Endothelial cell of umbilical vein (primary cell): ENCODE measurements around the gene CARD11. TPM values are rescaled to one million over a fixed set of nuclear protein-coding genes. Genes with fewer than 3 reads are reported as not detected.

Experiments
- BruUV-seq: library from RNA; stranded (reverse); fragments of 400-500 nt; replicated peaks from 2 replicates; lab custom pipeline; 2021; lab: Mats Ljungman, UMichigan
- CTCF ChIA-PET: fragments of 300-600, 350-600 bp; sonication (Branson Sonifier 250); formaldehyde crosslinking; loops from one replicate; lab custom pipeline; 2021; ENCODE audit warnings: antibody characterized with exemption, inconsistent platforms; lab: Charles Lee
- POLR2A ChIA-PET: fragments of 300-600, 350-600 bp; sonication (Branson Sonifier 250); formaldehyde crosslinking; loops from one replicate; lab custom pipeline; 2021; ENCODE audit warnings: antibody characterized with exemption, inconsistent platforms; lab: Charles Lee
- DNase-seq: peaks from one replicate; pipeline ENCODE4 v3.0.0-alpha.2; 2011; ENCODE audit warnings: low read depth, low spot score
- FAIRE-seq: peaks from 2 replicates; lab custom pipeline; 2011; peaks lifted over from hg19 to GRCh38; lab: Jason Lieb, UNC
- H2AFZ ChIP-seq: 2 replicates; pipeline ENCODE4 v1.6.0; 2012; ENCODE audit warnings: low read depth, low read length, control low read depth, inconsistent platforms
- H3K27ac ChIP-seq: 2 replicates; pipeline ENCODE4 v1.5.1; 2011; ENCODE audit warnings: low read depth, mild to moderate bottlenecking, control low read depth, low read length, moderate library complexity; ENCODE audit not compliant: insufficient read depth
- H3K27me3 ChIP-seq, 2 experiments: 2 replicates each; pipeline versions ENCODE4 v1.6.0 to v1.6.1; 2011; ENCODE audit warnings: low read length in 2 of 2, mixed read lengths in 1 of 2; ENCODE audit not compliant: control insufficient read depth in 2 of 2, insufficient read depth in 2 of 2
- H3K36me3 ChIP-seq, 2 experiments: 2 replicates in 1 of 2; 3 replicates in 1 of 2; pipeline ENCODE4 v1.5.1; 2011; ENCODE audit warnings: low read length in 2 of 2, mild to moderate bottlenecking in 1 of 2, moderate library complexity in 1 of 2; ENCODE audit not compliant: control insufficient read depth in 2 of 2, insufficient read depth in 2 of 2; ENCODE audit errors: extremely low read depth in 1 of 2
- H3K4me1 ChIP-seq: 3 replicates; pipeline ENCODE4 v1.5.1; 2011; ENCODE audit warnings: mild to moderate bottlenecking, low read length; ENCODE audit not compliant: control insufficient read depth, insufficient read depth; ENCODE audit errors: extremely low read depth
- H3K4me2 ChIP-seq: 2 replicates; pipeline ENCODE4 v1.6.1; 2011; ENCODE audit warnings: low read length, control low read depth, mixed read lengths; ENCODE audit not compliant: insufficient read depth
- H3K4me3 ChIP-seq, 3 experiments: fragments of 200-600 bp in 1 of 3; sonication (generic), shearing (Covaris generic) in 1 of 3; replicated peaks in 1 of 3; 2 replicates each; pipeline ENCODE4 v1.5.1; 2011 to 2016; ENCODE audit warnings: control low read depth in 3 of 3, low read length in 3 of 3, mild to moderate bottlenecking in 2 of 3, inconsistent platforms in 1 of 3, low read depth in 1 of 3, moderate library complexity in 1 of 3; ENCODE audit not compliant: insufficient read depth in 1 of 3
- H3K79me2 ChIP-seq: 2 replicates; pipeline ENCODE4 v1.6.0; 2012; ENCODE audit warnings: low read length, inconsistent platforms; ENCODE audit not compliant: control insufficient read depth, insufficient read depth
- H3K9ac ChIP-seq: replicated peaks from 2 replicates; pipeline ENCODE3; 2011; ENCODE audit warnings: low read length, control low read depth; ENCODE audit not compliant: insufficient read depth; ENCODE audit errors: extremely low read depth
- H3K9me1 ChIP-seq: replicated peaks from 3 replicates; pipeline ENCODE4 v1.6.0; 2011; ENCODE audit warnings: mild to moderate bottlenecking, low read length; ENCODE audit not compliant: control insufficient read depth, insufficient read depth; ENCODE audit errors: extremely low read depth
- H3K9me3 ChIP-seq: replicated peaks from 2 replicates; pipeline ENCODE4 v1.5.1; 2012; ENCODE audit warnings: low read length, inconsistent platforms; ENCODE audit not compliant: control insufficient read depth, insufficient read depth
- H4K20me1 ChIP-seq: replicated peaks from 2 replicates; pipeline ENCODE3; 2011; ENCODE audit warnings: mild to moderate bottlenecking, low read length; ENCODE audit not compliant: control insufficient read depth, insufficient read depth; ENCODE audit errors: extremely low read depth
- CTCF ChIP-seq, 2 donors: IDR thresholded peaks; 1 replicate in 1 of 2; 2 replicates in 1 of 2; pipeline ENCODE4 v1.5.1; 2011; ENCODE audit warnings: low read length in 2 of 2, mild to moderate bottlenecking in 2 of 2, moderate library complexity in 2 of 2, control low read depth in 1 of 2, inconsistent platforms in 1 of 2, low read depth in 1 of 2; ENCODE audit not compliant: insufficient read depth in 1 of 2; ENCODE audit errors: extremely low read depth in 1 of 2
- EZH2 ChIP-seq: IDR thresholded peaks from 2 replicates; pipeline ENCODE4 v1.6.1; 2012; ENCODE audit warnings: borderline replicate concordance, low read depth, mild to moderate bottlenecking, moderate library complexity, low read length, inconsistent platforms; ENCODE audit not compliant: severe bottlenecking
- FOS ChIP-seq: IDR thresholded peaks from 2 replicates; pipeline ENCODE4 v1.6.1; 2011; ENCODE audit warnings: mild to moderate bottlenecking, low read length, moderate library complexity, borderline replicate concordance; ENCODE audit not compliant: insufficient read depth
- GATA2 ChIP-seq: IDR thresholded peaks from 2 replicates; pipeline ENCODE4 v1.7.0; 2011; ENCODE audit warnings: low read depth, mild to moderate bottlenecking, moderate library complexity, mixed read lengths, low read length; ENCODE audit not compliant: insufficient read length, insufficient read depth
- JUN ChIP-seq: IDR thresholded peaks from 2 replicates; pipeline ENCODE4 v1.6.1; 2011; ENCODE audit warnings: borderline replicate concordance, low read depth; ENCODE audit not compliant: insufficient read length, insufficient read depth
- MAX ChIP-seq: IDR thresholded peaks from 2 replicates; pipeline ENCODE4 v1.6.1; 2011; ENCODE audit not compliant: insufficient read depth, insufficient read length
- MYC ChIP-seq: IDR thresholded peaks from one replicate; pipeline ENCODE4 v1.6.1; 2011; ENCODE audit warnings: mild to moderate bottlenecking, low read depth, low read length
- POLR2A ChIP-seq: IDR thresholded peaks from 2 replicates; pipeline ENCODE4 v1.6.1; 2012; ENCODE audit warnings: low read depth, mild to moderate bottlenecking, control low read depth, low read length
- POLR2AphosphoS5 ChIP-seq: IDR thresholded peaks from 2 replicates; pipeline ENCODE4 v1.6.1; 2012; ENCODE audit warnings: low read depth, mild to moderate bottlenecking, control low read depth, low read length, moderate library complexity; ENCODE audit not compliant: insufficient read depth
- dilution Hi-C: fragments of 300-500 bp; cut with MboI; formaldehyde crosslinking; loops from one replicate; pipeline ENCODE4 v1.15.0; 2019; ENCODE audit warnings: low sequenced_read_pairs; ENCODE audit not compliant: extremely low pct_ligation_motif_present
- intact Hi-C: fragments of 100-400 bp; cut with micrococcal nuclease; formaldehyde crosslinking; loops from one replicate; pipeline ENCODE4 v1.10.0; 2022
- polyA plus RNA-seq, 4 experiments: library from polyadenylated mRNA; depleted of rRNA in 3 of 4; stranded (reverse) in 3 of 4; unstranded in 1 of 4; fragments of >200 nt; gene quantifications; 2 replicates each; pipeline versions ENCODE4 v1.2.1 to v1.2.3, GENCODE V29; 2011 to 2012; ENCODE audit warnings: missing spikeins in 1 of 4
- total RNA-seq: library from RNA; stranded (reverse); gene quantifications from 2 replicates; pipeline ENCODE4 v1.2.3, GENCODE V29; 2021

Gene CARD11
- total and polyA plus RNA-seq, 2 donors (not counting 3 experiments of a cell fraction or from before 2014, with no cell fraction given): 20.4 to 41.8 TPM

GRCh38 chr7:2880051-2880450 lies 163.6 kb downstream of the CARD11 start:
- no peaks in the 10 kb centered on the region for H3K9me1 ChIP-seq
- H3K79me2 ChIP-seq: no peaks in the 10 kb centered on the region
- TF ChIP-seq MAX (peak; percentile 6), FOS (no peak), POLR2A (no peak), POLR2AphosphoS5 (no peak)
- no peak overlapping the region for H3K27ac ChIP-seq
- intact Hi-C loops: no loop called here
- H3K9ac ChIP-seq: no peak overlapping the region
- no peak overlapping the region for H3K4me2 ChIP-seq
- H3K4me3 ChIP-seq: no peak overlapping the region
- ChIA-PET POLR2A (no interaction called here), CTCF (no interaction called here)
- H3K4me1 ChIP-seq: no peaks in the 10 kb centered on the region
- no TSS peak for BruUV-seq
- DNase-seq (no peak), FAIRE-seq (no peak)
- no peaks in the 10 kb centered on the region for H3K27me3 ChIP-seq
- no peaks in the 10 kb centered on the region for H3K36me3 ChIP-seq
- H3K9me3 ChIP-seq: no peaks in the 10 kb centered on the region
- H2AFZ ChIP-seq: no peak overlapping the region
- dilution Hi-C loops: no loop called here
- H4K20me1 ChIP-seq: no peaks in the 10 kb centered on the region

- H3K4me2 ChIP-seq: no peak overlapping the region
- H3K36me3 ChIP-seq: no peaks in the 10 kb centered on the region
- FAIRE-seq: no peak
- BruUV-seq: no TSS peak
- H3K9me1 ChIP-seq: no peaks in the 10 kb centered on the region
- H2AFZ ChIP-seq: no peak overlapping the region
- TF ChIP-seq EZH2: no peak
- no peak for TF ChIP-seq POLR2A
- TF ChIP-seq MYC: no peak
- no peak for TF ChIP-seq JUN
- no peak for TF ChIP-seq GATA2
- TF ChIP-seq CTCF (IDR thresholded peaks at IDR 0.05; ENCODE audit: extremely low read depth in 1 of 2, insufficient read depth in 1 of 2, low read depth in 1 of 2, low read length in 2 of 2): no peak
- TF ChIP-seq POLR2AphosphoS5: no peak
- TF ChIP-seq FOS: no peak
- no peak for TF ChIP-seq MAX
- no peaks in the 10 kb centered on the region for H3K27me3 ChIP-seq
- ChIA-PET POLR2A (no interaction called here), CTCF (interaction anchor here (1.7 kb wide), 1 partner anchor 14 kb away, joined by 14 read pairs; no protein-coding TSS in a partner anchor)
- H3K79me2 ChIP-seq: no peaks in the 10 kb centered on the region
- no peak overlapping the region for H3K9ac ChIP-seq
- no peak for DNase-seq
- intact Hi-C loops (no loop called here), dilution Hi-C loops (no loop called here)
- H3K27ac ChIP-seq: no peak overlapping the region
- H3K9me3 ChIP-seq: no peaks in the 10 kb centered on the region
- no peaks in the 10 kb centered on the region for H3K4me1 ChIP-seq
- no peaks in the 10 kb centered on the region for H4K20me1 ChIP-seq
- H3K4me3 ChIP-seq: no peak overlapping the region
Observed at GRCh38 chr7:2879354-2879753, 164.3 kb downstream of the CARD11 start.
